AG09309 (cell line): ENCODE results near the gene TRMT2A.

Source experiments
- DNase-seq: peaks from one replicate; pipeline ENCODE4 v3.0.0-alpha.2; 2010; ENCODE audit warnings: low read depth
- H3K4me3 ChIP-seq: 2 replicates; pipeline ENCODE4 v1.5.1; 2011; ENCODE audit warnings: mild to moderate bottlenecking, low read depth, low read length, moderate library complexity; ENCODE audit not compliant: control insufficient read depth
- CTCF ChIP-seq: IDR thresholded peaks from 2 replicates; pipeline ENCODE4 v1.5.1; 2011; ENCODE audit warnings: mild to moderate bottlenecking, low read depth, low read length, inconsistent platforms; ENCODE audit not compliant: insufficient read depth, control insufficient read depth; ENCODE audit errors: missing control alignments

TRMT2A gene

GRCh38 chr22:20149257-20150250, 32.5 kb upstream of the TRMT2A start:
- no peak overlapping the region for H3K4me3 ChIP-seq
- TF ChIP-seq CTCF = no peak
- DNase-seq = no peak

GRCh38 chr22:20148414-20148813, 31.4 kb upstream of the TRMT2A start:
- no peak for DNase-seq
- TF ChIP-seq CTCF = no peak

GRCh38 chr22:20147237-20147988, 30.4 kb upstream of the TRMT2A start:
- no peak for DNase-seq
- TF ChIP-seq CTCF = no peak
- no peak overlapping the region for H3K4me3 ChIP-seq

More at GRCh38 chr22:20148414-20148813, 31.4 kb upstream of the TRMT2A start:
- no peak overlapping the region for H3K4me3 ChIP-seq

GRCh38 chr22:20146777-20147176, 29.8 kb upstream of the TRMT2A start:
- no peak overlapping the region for H3K4me3 ChIP-seq
- DNase-seq = no peak
- no peak for TF ChIP-seq CTCF

- no peak for TF ChIP-seq CTCF
- no peak overlapping the region for H3K4me3 ChIP-seq
- DNase-seq = no peak
Measured at GRCh38 chr22:20145832-20146223, 28.8 kb upstream of the TRMT2A start.

GRCh38 chr22:20145206-20145831, 28.3 kb upstream of the TRMT2A start:
- no peak for TF ChIP-seq CTCF
- H3K4me3 ChIP-seq = no peak overlapping the region
- no peak for DNase-seq
